C4-2B (cell line): ENCODE results near the gene PPP5C.

ENCODE experiments used
- CTCF ChIP-seq: fragments of 450-650 bp; conservative IDR thresholded peaks from 2 replicates; pipeline ENCODE4 v1.5.1; 2017; ENCODE audit warnings: mild to moderate bottlenecking
- ZFX ChIP-seq: fragments of 450-650 bp; IDR thresholded peaks from 2 replicates; pipeline ENCODE4 v1.6.1; 2017

GRCh38 chr19:46298479-46299003 is 48.3 kb upstream of the PPP5C start:
- TF ChIP-seq CTCF (no peak), ZFX (no peak)
